HG02973 (cell line): ENCODE measurements around the gene GCNT2.
"Not testable (repeated sequence)": the region's sequence is repeated elsewhere in the genome, so short reads cannot be mapped to it uniquely, and the experiment has no call there.

Source experiments
- ATAC-seq: cut with Tn5 transposase; IDR thresholded peaks from one replicate; pipeline ENCODE4 v1.9.1; 2021; ENCODE audit warnings: moderate library complexity; ENCODE audit not compliant: unreplicated experiment

Gene GCNT2

DNA sequence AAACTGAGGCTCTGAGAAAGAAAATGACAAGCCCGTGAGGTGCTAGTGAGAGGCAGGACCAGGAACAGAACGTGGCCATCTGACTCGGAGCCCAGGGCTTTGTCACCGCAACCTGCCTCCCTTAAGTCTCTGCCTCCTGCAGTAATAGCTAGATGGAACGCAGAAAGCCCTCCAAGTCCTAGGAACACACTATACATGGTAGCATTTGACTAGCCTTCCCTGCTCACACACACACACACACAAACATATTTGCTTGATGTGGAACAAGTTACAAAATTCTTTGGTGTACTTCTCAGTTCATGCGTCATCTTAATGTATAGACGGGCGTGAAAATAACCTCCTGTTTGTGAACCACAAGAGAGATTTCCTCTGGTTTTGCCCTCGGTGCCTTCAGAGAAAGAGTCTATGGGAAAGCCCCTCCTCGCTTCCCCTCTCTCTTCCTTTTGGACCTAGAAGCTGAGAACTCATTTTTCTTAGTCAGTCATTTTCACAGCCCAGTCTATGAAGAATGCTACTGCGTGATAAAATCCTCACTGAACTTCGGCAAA, 134.4 kb downstream of the GCNT2 start:
- ATAC-seq, result no peak

DNA sequence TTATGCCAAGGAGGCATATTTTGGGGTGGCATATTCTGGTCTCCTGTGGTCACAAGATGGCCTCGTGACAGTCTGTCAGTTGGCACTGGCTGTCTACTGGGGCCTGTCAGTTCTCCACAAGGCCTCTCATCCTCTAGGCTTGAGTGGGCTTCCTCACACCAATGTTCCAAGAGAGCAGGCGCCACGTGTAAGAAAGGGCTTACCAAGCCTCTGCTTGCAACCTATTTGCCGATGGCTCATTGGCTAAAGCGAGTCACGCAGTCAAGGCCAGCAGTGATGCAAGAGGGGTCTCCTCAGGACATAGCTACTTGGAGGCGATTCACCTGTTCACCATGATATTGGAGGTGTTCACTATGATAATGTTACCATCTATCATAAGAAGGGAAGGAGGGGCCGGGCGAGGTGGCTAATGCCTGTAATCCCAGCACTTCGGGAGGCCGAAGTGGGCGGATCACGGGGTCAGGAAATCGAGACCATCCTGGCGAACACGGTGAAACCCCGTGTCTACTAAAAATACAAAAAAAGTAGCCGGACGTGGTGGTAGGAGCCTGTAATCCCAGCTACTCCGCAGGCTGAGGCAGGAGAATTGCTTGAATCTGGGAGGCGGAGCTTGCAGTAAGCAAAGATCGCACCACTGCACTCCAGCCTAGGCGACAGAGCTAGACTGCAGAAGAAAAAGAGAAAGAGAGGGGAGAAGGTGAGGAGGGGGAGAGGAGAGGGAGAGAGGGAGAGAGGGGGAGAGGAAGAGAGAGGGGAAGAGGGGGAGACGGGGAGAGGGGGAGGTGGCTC, 138.0 kb downstream of the GCNT2 start:
- ATAC-seq, result no peak

DNA sequence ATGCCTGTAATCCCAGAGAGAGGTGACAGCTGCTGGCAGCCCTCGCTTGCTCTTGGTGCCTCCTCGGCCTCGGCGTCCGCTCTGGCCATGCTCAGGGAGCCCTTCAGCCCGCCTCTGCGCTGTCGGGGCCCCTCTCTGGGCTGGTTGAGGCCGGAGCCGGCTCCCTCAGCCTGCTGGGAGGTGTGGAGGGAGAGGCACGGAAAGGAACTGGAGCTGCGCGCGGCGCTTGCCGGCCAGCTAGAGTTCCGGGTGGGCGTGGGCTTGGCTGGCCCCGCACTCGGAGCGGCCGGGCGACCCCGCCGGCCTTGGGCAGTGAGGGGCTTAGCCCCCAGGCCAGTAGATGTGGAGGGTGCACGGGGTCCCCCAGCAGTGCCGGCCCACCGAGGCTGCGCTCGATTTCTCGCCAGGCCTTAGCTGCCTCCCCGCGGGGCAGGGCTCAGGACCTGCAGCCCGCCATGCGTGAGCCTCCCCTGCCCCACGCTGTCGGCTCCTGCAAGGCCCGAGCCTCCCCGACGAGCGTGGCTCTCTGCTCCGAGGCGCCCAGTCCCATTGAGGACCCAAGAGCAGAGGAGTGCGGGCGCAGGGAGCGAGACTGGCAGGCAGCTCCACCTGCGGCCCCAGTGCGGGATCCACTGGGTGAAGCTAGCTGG, 138.7 kb downstream of the GCNT2 start:
- no peak for ATAC-seq

DNA sequence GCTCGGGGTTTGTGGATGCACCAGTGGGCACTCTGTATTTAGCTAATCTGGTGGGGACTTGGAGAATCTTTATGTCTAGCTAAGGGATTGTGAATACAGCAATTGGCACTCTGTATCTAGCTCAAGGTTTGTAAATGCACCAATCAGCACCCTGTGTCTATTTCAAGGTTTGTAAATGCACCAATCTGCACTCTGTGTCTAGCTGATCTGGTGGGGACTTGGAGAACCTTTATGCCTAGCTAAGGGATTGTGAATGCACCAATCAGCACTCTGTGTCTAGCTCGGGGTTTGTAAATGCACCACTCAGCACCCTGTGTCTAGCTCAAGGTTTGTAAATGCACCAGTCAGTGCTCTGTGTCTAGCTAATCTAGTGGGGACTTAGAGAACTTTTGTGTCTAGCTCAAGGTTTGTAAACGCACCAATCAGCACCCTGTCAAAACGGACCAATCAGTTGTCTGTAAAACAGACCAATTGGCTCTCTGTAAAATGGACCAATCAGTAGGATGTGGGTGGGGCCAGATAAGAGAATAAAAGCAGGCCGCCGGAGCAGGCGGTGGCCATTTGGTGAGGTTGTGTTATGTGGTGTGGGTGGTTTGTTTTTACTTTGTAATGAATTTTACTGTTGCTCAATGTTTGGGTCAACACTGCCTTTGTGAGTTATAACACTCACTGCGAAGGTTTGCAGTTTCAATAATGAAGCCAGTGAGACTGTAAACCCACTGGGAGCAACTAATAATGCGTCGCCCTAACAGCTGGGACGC, 139.5 kb downstream of the GCNT2 start:
- ATAC-seq, result not testable (repeated sequence)

DNA sequence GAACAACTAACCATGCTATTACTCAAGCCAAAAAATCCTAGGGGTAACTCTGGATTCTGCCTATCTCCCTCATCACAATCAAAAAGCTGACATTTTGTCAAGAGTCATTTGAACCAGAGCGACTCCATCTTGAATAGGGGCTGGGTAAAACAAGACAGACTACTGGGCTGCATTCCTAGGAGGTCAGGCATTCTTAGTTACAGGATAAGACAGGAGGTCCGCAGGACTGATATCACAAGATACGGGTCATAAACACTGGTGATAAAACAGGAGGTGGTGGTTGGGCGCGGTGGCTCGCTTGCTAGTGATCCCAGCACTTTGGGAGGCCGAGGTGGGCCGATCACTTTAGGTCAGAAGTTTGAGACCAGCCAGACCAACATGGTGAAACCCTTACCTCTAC, 141.1 kb downstream of the GCNT2 start:
- no peak for ATAC-seq

DNA sequence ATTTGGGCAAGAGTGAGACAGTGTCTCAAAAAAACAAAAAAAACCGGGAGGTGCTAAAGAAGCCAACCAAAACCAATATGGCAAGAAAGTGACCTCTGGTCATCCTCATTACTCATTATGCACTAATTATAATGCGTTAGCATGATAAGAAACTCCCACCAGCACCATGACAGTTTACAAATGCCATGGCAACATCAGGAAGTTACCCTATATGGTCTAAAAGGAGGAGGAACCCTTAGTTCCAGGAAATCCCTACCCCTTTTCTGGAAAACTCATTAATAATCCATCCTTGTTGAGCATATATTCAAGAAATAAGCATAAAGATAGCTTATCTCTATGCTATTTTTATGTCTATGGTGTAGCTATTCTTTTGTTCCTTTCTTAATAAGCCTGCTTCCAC, 141.6 kb downstream of the GCNT2 start:
- ATAC-seq, result no peak

DNA sequence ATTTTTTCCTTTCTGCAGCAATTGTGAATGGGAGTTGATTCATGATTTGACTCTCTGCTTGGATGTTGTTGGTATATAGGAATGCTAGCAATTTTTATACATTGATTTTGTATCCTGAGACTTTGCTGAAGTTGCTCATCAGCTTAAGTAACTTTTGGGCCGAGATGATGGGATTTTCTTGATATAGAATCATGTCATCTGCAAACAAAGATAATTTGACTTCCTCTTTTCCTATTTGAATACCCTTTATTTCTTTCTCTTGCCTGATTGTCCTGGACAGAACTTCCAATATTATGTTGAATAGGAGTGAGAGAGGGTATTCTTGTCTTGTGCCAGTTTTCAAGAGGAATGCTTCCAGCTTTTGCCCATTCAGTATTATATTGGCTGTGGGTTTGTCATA, 144.4 kb downstream of the GCNT2 start:
- not testable (repeated sequence) for ATAC-seq

DNA sequence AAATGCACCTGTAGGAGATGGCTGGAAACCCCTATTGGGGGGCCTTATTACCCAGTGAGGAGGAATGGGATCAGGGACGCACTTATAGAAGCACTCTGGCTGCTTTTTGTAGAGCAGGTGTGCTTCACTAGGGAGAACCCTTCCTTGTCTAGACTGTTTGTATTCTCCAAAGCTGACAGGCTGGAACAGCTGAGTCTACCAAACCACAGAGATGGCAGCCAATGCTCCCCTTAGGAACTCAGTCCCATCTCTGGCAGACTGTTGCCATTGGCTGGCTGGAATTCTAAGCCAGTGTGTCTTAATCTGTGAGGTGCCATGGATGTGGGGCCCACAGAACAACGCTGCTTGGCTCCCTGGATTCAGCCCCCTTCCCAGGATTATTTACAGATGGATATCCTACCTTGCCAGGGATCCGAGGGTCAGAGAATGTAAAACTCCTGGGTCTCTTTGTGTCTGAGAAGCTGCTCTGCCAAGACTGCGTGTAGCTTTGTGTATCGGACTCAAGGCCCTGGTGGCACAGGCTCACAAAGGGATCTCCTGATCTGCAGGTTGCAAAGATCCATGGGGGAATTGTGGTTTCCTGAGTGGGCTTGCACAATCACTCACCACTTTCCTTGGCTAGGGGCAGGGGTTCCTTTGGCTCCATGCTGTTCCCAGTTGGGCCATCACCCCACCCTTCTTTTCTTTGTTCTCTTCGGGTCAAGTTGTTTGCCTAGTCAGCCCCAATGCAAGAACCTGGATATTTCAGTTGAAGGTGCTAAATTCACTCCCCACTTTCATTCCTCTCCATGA, 147.2 kb downstream of the GCNT2 start:
- no peak for ATAC-seq

DNA sequence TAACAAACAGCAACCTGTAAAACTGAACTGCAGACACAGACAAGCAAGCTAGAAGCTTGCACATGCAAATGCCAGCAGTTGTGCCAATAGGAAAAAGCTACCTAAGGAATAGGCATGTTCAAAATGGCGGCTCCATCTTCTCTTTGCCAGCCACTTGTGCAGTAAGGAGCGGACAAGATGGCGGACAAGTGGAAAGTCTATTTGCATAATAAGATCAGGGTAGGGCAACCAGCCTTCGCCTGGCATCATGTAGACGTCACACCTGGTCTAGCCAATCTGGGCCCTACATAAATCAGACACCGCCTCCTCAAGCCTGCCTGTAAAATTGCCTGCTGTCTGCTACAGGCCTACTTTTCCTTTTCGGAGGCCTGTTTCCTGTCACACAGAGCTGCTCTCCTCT, 155.3 kb downstream of the GCNT2 start:
- no peak for ATAC-seq

DNA sequence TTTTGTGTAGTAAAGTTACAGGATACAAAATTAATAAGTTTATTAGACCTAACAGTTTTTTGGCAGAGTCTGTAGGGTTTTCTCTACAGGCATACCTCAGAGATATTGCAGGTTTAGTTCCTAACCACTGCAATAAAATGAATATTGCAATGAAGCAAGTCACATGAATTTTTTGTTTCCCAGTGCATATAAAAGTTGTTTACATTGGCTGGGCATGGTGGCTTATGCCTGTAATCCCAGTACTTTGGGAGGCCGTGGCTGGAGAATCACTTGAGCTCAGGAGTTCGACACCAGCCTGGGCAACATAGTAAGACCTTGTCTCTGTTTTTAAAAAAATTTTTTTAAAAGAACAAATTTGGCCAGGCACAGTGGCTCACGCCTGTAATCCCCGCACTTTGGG, 157.3 kb downstream of the GCNT2 start:
- no peak for ATAC-seq
